GM19035 (cell line): ENCODE results near the gene NSUN7.
"Not testable (repeated sequence)": the region's sequence is repeated elsewhere in the genome, so short reads cannot be mapped to it uniquely, and the experiment has no call there.

ENCODE experiments used
- ATAC-seq: cut with Tn5 transposase; IDR thresholded peaks from one replicate; pipeline ENCODE4 v1.9.1; 2021; ENCODE audit not compliant: unreplicated experiment

NSUN7 gene

DNA sequence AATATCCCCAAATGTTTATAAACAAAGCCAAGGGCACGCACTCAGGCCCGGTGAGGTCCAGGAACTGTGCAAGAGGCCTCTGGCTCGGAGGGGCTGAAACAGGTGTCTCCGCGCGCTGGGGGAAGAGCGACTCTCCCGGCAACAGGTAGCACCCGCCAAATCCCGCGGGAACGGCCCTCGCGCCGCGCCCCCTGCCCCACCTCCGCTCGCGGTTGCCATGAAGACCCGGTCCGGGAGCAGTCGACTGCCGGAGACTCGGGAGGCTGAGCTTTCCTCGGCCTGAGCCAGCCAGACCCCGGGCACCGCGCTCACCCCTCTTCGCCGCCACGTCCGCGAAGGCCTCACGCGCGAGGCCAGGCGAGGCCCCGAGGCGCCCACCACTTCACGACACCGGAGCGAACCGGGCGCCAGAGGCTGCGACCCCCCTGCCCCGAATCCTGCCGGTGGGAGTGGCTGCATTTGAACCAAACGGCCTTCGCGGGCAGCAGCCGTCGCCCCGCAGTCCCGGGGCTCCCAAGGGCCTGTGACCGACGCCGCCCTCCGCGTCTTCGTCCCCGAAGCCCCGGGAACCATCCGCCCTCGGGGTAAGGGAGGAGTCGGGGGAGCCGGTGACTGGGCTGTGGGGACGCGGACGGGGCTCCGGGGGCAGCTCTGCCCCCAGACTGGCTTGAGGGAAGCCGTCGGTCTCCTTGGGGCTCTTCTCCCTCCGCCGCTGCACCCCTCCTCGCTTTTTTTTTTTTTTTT lies at the start of gene NSUN7:
NSUN7 (plus strand) TSS at position 239 of the 744 bp plus-strand sequence. CDS start 739 bp downstream, outside the sequence.
- ATAC-seq, result no peak

DNA sequence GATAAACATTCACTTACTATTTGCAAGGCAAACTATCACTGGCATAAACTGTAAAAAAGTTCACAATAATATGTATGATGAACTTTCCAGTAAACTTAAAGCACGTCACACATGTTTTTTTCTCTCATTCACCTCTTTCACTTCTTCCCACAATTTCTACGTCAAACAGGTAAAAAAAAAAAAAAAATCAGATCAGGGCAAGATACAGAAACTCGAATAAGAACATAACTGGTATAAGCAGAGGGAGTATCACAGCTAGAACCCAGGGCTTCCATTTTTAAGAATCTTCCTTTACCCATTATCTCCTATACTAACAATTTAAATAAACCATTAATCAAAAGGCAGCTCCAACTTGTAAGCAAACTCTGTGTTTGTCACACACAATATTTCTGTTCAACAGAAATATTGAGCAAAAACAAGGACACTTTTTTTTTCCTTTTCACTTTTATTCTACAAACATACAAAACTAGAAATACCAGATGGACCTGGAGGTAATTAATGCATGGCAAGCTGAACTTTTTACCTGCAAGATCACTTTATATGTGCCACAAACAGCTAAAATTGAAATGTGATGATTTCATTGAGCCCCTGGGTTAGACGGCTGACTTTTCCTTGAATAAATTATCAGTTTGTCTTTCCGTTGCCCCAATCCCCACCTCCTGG lies 47.5 kb upstream of the NSUN7 start:
- no peak for ATAC-seq

GRCh38 chr4:40702800-40703151 lies 47.0 kb upstream of the NSUN7 start:
- no peak for ATAC-seq

DNA sequence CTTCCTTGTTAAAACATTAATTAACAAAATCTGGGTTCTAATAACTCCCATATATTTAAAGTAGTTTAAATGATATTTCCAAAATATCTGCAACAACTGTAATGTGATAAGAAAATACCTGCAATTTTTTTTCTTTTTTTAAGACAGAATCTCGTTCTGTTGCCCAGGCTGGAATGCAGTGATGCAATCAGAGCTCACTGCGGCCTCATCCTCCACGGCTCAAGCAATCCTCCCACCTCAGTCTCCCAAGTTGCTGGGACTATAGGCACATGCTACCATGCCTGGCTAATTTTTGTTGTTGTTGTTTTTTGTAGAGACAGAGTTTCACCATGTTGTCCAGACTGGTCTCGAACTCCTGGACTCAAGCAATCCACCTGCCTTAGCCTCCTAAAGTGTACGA lies 45.7 kb upstream of the NSUN7 start:
- no peak for ATAC-seq

- no peak for ATAC-seq
Observed at GRCh38 chr4:40710484-40711254, 39.1 kb upstream of the NSUN7 start.

- ATAC-seq, result not testable (repeated sequence)
Observed at GRCh38 chr4:40713001-40713400, 36.8 kb upstream of the NSUN7 start.

DNA sequence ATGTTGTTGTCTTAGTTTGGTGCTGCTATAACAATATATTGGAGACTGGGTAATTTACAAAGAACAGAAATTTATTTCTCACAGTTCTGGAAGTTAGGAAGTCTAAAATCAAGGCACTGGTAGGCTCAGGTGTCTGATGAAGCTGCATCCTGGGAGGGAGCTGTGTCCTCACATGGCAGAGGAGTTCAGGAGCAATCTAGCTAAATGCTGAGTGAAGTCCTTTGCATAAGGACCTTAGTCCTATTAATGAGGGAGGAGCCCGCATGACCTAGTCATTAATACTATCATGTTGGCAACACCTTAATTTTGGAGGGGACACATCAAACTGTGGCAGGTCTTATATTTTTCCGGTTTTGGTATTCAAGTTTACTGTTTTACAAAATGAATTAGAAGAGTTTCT lies 36.0 kb upstream of the NSUN7 start:
- no peak for ATAC-seq

GRCh38 chr4:40718586-40718985 lies 31.2 kb upstream of the NSUN7 start:
- ATAC-seq, result peak; percentile 4

GRCh38 chr4:40719008-40719623 lies 30.6 kb upstream of the NSUN7 start:
- peak; percentile 74 for ATAC-seq

DNA sequence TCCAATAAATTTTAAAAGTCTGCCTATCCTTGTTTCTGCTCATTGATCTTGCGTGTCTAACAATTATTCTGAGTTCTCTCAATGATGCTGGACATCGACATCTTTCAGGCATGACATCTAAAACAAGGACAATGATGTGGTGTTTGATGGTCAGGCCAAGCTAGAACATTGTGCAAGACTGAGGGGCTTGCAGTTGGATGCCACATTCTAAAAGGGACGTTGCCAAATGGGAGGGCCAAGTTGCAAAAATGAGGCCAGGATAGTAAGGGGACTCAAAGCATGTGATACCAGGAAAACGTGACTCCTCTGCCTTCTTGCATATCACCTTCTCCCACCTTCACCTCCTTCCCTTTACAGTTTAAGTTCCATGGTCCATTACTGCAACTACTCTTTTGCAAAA lies 29.4 kb upstream of the NSUN7 start:
- ATAC-seq, result no peak

DNA sequence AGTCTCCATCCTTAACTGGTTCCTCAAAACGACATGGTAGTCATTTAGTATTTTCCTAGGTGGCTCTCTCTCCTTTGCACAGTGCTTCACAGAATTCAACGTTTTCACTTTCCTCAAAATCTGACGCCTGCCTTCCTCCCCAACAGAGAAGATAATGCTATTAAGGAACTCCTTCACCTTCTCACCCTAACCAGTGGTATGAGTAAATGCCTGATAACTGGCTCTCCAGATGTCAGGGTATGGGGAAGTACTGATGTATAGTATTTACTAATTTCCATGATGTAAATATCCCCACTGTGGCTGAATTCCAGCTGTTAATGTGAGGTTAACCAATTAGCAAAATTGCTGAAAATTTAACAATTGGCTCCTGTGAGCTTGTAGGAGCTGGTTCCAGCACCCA lies 28.8 kb upstream of the NSUN7 start:
- no peak for ATAC-seq

DNA sequence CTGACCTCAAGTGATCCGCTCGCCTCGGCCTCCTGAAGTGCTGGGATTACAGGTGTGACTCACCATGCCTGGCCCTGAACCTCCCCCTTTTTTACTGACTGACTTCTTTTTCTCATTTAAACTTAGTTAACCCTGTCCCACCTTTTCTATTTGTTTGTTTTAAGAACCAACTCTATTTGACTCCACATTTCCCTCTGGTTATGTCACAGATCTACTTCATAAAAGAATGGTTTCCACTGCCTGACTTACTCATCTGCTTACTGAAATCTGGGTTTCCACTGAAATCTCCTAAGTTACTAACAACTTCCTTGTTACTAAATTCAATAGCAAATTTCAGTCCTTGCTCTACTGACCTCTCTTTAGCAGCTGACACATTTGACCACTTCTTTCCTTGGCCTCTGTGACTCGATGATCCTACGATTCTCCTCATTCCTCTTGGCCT lies 28.0 kb upstream of the NSUN7 start:
- no peak for ATAC-seq

DNA sequence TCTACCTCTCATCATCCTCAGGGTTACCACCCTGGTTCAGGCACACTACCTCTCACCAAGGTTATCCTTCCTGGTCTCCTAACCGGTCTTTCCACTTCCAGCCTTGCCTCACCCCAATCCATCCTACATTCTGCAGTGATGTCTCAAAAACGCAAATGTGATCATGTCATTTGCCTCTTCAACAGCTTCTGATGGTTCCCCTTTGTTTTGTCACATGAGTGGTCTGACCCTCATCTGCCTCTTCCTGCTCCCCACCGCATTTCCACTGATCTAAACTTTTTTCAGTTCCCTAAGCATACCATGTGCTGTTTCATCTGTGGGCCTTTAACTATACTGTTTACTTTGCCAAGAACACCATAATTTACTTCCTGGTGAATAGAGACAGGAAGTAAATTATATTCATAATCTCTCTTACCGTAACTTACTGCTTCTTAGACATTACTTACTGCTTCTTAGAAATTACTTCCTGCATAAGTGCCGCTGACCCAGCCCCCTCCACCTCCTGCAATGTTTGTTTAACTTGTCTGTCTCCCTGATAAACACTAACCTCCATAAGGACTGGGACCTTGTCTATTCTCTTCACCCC lies 27.1 kb upstream of the NSUN7 start:
- peak; percentile 52 for ATAC-seq

- no peak for ATAC-seq
Observed at GRCh38 chr4:40723728-40724127, 26.0 kb upstream of the NSUN7 start.

GRCh38 chr4:40728333-40728732 lies 21.4 kb upstream of the NSUN7 start:
- no peak for ATAC-seq

DNA sequence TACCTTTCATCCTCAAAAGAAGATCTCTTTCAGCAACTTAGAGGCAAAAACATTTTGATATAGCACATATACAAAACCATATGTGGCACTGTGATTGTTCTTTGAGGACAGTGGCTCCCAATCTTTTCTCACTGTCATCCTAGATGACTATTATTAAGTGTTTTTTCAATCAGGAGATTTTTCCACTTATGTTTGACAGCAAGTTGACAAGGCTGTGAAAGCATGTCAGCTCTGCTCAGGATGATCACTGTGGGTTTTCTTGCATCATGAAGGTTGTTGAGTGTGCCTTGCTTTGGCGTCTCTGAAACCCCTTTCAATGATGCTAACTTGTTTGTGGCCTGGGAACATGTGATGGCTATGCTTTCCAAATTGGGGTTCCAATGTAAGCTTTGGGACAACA lies 20.2 kb upstream of the NSUN7 start:
- no peak for ATAC-seq

- ATAC-seq, result no peak
Observed at GRCh38 chr4:40730091-40730679, 19.6 kb upstream of the NSUN7 start.

DNA sequence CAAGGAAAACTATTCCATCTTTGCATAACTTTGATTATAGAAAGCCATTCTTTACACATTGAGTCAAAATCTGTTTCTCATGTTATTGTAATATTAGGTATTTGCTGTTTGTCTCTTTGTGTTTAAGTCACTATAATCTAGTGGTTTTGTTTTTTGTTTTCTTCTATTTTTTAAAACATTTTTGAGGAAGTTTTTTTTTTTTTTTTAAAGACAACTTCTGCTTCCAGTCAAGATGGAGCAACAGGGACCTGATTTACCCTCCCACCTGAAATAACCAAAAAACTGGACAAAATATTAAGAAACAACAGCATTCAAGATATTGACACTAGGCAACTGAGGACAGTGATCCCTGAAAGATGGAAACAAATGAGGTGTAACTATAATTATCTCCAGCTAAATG lies 18.4 kb upstream of the NSUN7 start:
- ATAC-seq, result no peak

DNA sequence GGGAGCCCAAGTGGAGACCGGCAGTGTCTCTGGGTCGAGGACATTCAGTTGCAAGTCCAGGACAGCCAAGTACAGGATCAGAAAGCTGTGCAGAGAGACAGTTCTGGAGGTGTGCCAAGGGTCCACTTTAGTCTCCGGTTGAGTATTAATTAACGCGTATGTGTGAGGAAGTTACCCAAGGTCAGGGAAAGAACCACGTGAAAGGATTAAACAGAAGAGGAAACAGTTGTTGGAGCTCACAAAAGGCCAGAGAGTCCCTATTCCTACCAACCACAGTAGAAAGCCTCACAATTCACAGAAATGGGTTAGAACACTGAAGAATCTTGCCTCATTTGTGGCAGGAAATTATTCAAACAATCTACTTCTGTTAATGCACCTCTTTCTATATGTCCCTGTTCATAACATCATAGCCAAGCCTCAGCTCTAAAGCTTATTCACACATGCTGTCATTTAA lies 17.9 kb upstream of the NSUN7 start:
- no peak for ATAC-seq

DNA sequence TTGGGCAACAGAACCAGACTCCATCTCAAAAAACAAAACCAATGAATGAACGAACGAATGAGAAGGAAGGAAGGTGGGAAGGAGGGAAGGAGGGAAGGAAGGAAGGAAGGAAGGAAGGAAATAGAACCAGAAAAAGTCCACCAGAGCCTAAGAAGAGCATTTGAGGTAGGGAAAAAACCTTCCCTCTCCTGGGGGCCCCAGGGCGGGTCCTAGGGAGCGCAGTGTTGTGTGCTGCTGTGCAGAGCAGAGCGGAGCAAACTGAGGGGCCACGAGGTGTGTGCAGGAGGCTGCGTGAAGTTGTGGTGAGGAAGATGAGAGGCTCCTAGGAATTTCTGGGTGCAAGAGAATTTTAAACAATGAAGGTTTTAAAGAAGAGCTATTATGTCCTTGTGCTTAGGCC lies 16.0 kb upstream of the NSUN7 start:
- ATAC-seq, result no peak

DNA sequence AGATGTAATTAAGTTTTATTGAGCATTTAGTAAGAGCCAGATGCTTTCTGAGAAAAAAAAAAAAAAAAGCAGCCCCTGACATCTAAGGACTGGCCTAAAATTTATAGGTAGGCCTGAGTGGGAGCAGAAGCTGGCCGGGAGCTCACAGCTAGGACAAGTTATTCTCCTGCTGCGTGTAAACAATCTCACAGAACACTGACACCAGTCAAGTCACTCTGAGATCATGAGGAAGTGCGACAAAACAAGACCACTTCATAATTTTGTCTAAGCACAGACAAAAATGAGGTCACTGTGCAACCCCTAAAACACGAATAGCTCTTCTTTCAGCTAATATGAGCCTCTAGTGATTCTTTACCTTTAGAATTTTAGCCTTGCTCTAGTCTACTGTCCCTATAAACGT lies 15.3 kb upstream of the NSUN7 start:
- no peak for ATAC-seq
